Measurements from ENCODE around the gene SPINDOC. TPM values are rescaled to one million over a fixed set of nuclear protein-coding genes. Genes with fewer than 3 reads are reported as not detected.

Gene SPINDOC
- 24.4 and 31.0 TPM in 2 replicates for total RNA-seq

GRCh38 chr11:63813035-63813562 lies at the start of gene SPINDOC:
TSS of gene SPINDOC (plus strand) at chr11:63813456. CDS start at chr11:63813687, 231 bp downstream.

GRCh38 chr11:63768237-63769041 lies 44.8 kb upstream of the SPINDOC start, which contains the start of gene ZFTA:
TSS of gene ZFTA (minus strand) at chr11:63768775. CDS start at chr11:63768622, 153 bp downstream.

GRCh38 chr11:63838678-63839507 lies 25.6 kb downstream of the SPINDOC start, which contains the start of gene MARK2:
TSS of gene MARK2 (plus strand) at chr11:63839110. CDS start at chr11:63839507, 397 bp downstream.

Other genes with a start within 250 kb of the SPINDOC start
- 0.48 and 5.2 TPM in 2 replicates for gene PLAAT3, start 199.0 kb upstream of the SPINDOC start, total RNA-seq
- gene ATL3, start 142.1 kb upstream of the SPINDOC start, total RNA-seq: 51.7 and 57.1 TPM in 2 replicates
- gene RTN3, start 132.0 kb upstream of the SPINDOC start, total RNA-seq: 92.4 and 115 TPM in 2 replicates
- gene ZFTA, start 44.7 kb upstream of the SPINDOC start, total RNA-seq: 8.8 and 44.0 TPM in 2 replicates
- 15.4 and 16.0 TPM in 2 replicates for gene MARK2, start 25.7 kb downstream of the SPINDOC start, total RNA-seq
- gene RCOR2, start 103.7 kb downstream of the SPINDOC start, total RNA-seq: 6.9 and 10.9 TPM in 2 replicates
- 7.0 and 12.5 TPM in 2 replicates for gene NAA40, start 125.5 kb downstream of the SPINDOC start, total RNA-seq
- gene COX8A, start 161.2 kb downstream of the SPINDOC start, total RNA-seq: 346 and 593 TPM in 2 replicates
- 111 and 141 TPM in 2 replicates for gene OTUB1, start 173.0 kb downstream of the SPINDOC start, total RNA-seq
- 0.26 and 0.56 TPM in 2 replicates for gene FLRT1, start 222.5 kb downstream of the SPINDOC start, total RNA-seq